CD4-positive, CD25-positive, alpha-beta regulatory T cell (primary cell): Measurements from ENCODE around the gene DEPDC1B. TPM values are rescaled to one million over a fixed set of nuclear protein-coding genes. Genes with fewer than 3 reads are reported as not detected.
"Not testable (repeated sequence)": the region's sequence is repeated elsewhere in the genome, so short reads cannot be mapped to it uniquely, and the experiment has no call there.

Experiments used
- ATAC-seq, 2 donors: fragments of 150-1000 bp; cut with Tn5 transposase; one replicate each; pipeline ENCODE4 v1.10.0; 2021; ENCODE audit warnings: low read depth in 2 of 2, moderate number of reproducible peaks in 2 of 2, moderate library complexity in 1 of 2
- DNase-seq, 3 donors: peaks; one replicate each; pipeline versions ENCODE4 v3.0.0 to v3.0.0-alpha.2; 2012 to 2022; ENCODE audit warnings: mixed read lengths in 1 of 3
- H3K27ac ChIP-seq: one replicate; pipeline ENCODE4 v1.7.0; 2013; ENCODE audit warnings: mild to moderate bottlenecking, low read length; ENCODE audit not compliant: insufficient read depth, poor library complexity, severe bottlenecking
- H3K27me3 ChIP-seq: one replicate; pipeline ENCODE4 v1.7.0; 2013; ENCODE audit warnings: low read length; ENCODE audit not compliant: control insufficient read depth, insufficient read depth
- H3K36me3 ChIP-seq: one replicate; pipeline ENCODE4 v1.7.0; 2013; ENCODE audit warnings: mild to moderate bottlenecking, low read length, moderate library complexity; ENCODE audit not compliant: control insufficient read depth, insufficient read depth
- H3K4me1 ChIP-seq: 2 replicates; pipeline ENCODE4 v1.7.0; 2013; ENCODE audit warnings: mild to moderate bottlenecking, low read length; ENCODE audit not compliant: insufficient read depth, control insufficient read depth, poor library complexity, severe bottlenecking
- H3K4me3 ChIP-seq: one replicate; pipeline ENCODE4 v1.7.0; 2013; ENCODE audit warnings: low read depth, mild to moderate bottlenecking, low read length, moderate library complexity
- H3K9me3 ChIP-seq, 2 experiments: 1 replicate in 1 of 2; 2 replicates in 1 of 2; pipeline ENCODE4 v1.7.0; 2013; ENCODE audit warnings: low read length in 2 of 2, mild to moderate bottlenecking in 1 of 2, moderate library complexity in 1 of 2; ENCODE audit not compliant: control insufficient read depth in 2 of 2
- H3K27ac Mint-ChIP-seq, 3 donors: one replicate each; pipeline ENCODE4 v1.8.0; 2020 to 2022; ENCODE audit warnings: mild to moderate bottlenecking in 3 of 3, mixed read lengths in 3 of 3, moderate library complexity in 2 of 3
- H3K27me3 Mint-ChIP-seq: one replicate; pipeline ENCODE4 v1.8.0; 2022; ENCODE audit warnings: mild to moderate bottlenecking, mixed read lengths
- H3K36me3 Mint-ChIP-seq: one replicate; pipeline ENCODE4 v1.8.0; 2020; ENCODE audit warnings: mixed read lengths
- H3K4me1 Mint-ChIP-seq, 4 donors: one replicate each; pipeline ENCODE4 v1.8.0; 2020 to 2022; ENCODE audit warnings: mixed read lengths in 4 of 4, mild to moderate bottlenecking in 1 of 4
- H3K4me3 Mint-ChIP-seq, 4 donors: one replicate each; pipeline ENCODE4 v1.8.0; 2020 to 2022; ENCODE audit warnings: mild to moderate bottlenecking in 4 of 4, mixed read lengths in 4 of 4, moderate library complexity in 3 of 4
- H3K9me3 Mint-ChIP-seq, 7 donors: one replicate each; pipeline ENCODE4 v1.8.0; 2020 to 2022; ENCODE audit warnings: mixed read lengths in 7 of 7, mild to moderate bottlenecking in 3 of 7, moderate library complexity in 2 of 7
- polyA plus RNA-seq, 4 donors: library from polyadenylated mRNA; unstranded; fragments of 300-500 nt; fragmentation: Illumina TruSeq; gene quantifications; one replicate each; pipeline ENCODE4 v1.2.3, GENCODE V29; 2021
- total RNA-seq: library from RNA; stranded (reverse); gene quantifications from one replicate; pipeline ENCODE4 v1.2.3, GENCODE V29; 2022

Gene DEPDC1B
- total and polyA plus RNA-seq, 5 donors from 2014 or later: 0.83 to 4.3 (median 2.0) TPM

DNA sequence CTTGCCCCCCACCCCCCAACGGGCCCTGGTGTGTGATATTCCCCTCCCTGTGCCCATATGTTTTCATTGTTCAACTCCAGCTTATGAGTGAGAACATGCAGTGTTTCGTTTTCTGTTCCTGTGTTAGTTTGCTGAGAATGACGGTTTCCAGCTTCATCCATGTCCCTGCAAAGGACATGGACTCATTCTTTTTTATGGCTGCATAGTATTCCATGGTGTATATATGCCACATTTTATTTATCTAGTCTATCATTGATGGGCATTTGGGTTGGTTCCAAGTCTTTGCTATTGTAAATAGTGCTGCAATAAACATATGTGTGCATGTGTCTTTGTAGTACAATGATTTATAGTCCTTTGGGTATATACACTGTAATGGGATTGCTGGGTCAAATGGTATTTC, 11.9 kb upstream of the DEPDC1B start:
- not testable (repeated sequence) for DNase-seq, H3K27ac Mint-ChIP-seq, H3K4me1 ChIP-seq, H3K36me3 ChIP-seq, H3K4me3 ChIP-seq, H3K4me1 Mint-ChIP-seq, H3K27ac ChIP-seq, H3K27me3 ChIP-seq, H3K9me3 ChIP-seq, ATAC-seq, H3K4me3 Mint-ChIP-seq, H3K36me3 Mint-ChIP-seq
- Mint-ChIP-seq H3K27me3 (peaks cover 32% of the 10 kb centered on the region), H3K9me3 (peaks cover 0 to 14% (median 3%) of the 10 kb centered on the region in 7 donors)

DNA sequence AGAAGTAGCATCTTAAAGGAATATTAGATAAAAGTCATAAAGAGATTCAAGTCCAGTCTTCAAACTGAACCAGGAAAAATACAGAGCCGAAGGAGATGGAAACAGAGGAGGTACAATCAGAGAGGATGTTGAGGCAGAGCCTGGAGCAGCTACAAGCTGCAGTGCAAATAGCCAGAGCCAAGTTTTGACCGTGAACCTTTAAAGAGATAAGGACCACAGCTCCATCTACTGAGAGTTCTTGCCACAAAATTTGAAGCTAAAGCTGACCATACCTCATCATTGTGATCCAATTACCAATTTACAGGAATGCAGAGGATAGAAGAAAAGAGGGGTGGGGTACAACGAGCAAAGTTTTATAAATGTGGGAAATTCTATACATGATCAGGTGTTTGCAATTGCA, 10.4 kb upstream of the DEPDC1B start:
- ATAC-seq (no peak), DNase-seq (no peak)
- Mint-ChIP-seq H3K4me1 (peaks cover 0 to 4% (median under 1%) of the 10 kb centered on the region in 4 donors), H3K27ac (no peak overlapping the region), H3K36me3 (no peaks in the 10 kb centered on the region), H3K9me3 (peaks cover 0 to 9% (median 3%) of the 10 kb centered on the region in 7 donors), H3K4me3 (no peak overlapping the region), H3K27me3 (peaks cover 31% of the 10 kb centered on the region)
- Histone ChIP-seq H3K36me3 (no peaks in the 10 kb centered on the region), H3K4me1 (no peaks in the 10 kb centered on the region), H3K4me3 (no peak overlapping the region), H3K9me3 (no peaks in the 10 kb centered on the region), H3K27ac (no peak overlapping the region), H3K27me3 (peaks cover 4% of the 10 kb centered on the region)

DNA sequence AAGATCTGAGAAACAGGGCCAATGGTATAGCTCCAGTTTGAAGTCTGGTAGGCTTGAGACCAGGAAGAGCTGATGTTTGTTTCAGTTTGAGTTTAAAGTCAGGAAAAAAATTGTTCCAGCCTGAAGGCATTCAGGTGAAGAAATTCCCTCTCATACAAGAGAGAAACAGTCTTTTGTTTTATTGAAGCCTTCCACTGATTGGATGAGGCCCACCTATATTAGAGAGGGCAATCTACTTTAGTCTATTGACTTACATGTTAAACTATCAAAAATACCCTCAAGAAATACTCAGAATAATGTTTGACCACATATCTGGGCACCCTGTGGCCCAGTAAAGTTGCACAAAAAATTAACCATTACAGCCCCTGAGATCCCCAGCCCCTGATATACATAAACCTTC, 5.2 kb upstream of the DEPDC1B start:
- no peak overlapping the region for H3K27ac ChIP-seq
- Mint-ChIP-seq H3K4me3 (no peak overlapping the region), H3K36me3 (no peaks in the 10 kb centered on the region), H3K4me1 (peaks cover 0 to 23% (median 12%) of the 10 kb centered on the region in 4 donors), H3K27ac (no peak overlapping the region), H3K9me3 (peaks cover 0 to 2% (median 0%) of the 10 kb centered on the region in 7 donors), H3K27me3 (peaks cover 47% of the 10 kb centered on the region)
- no peaks in the 10 kb centered on the region for H3K27me3 ChIP-seq
- no peak overlapping the region for H3K4me3 ChIP-seq
- H3K36me3 ChIP-seq: no peaks in the 10 kb centered on the region
- no peak for DNase-seq
- ATAC-seq: no peak
- peaks cover 11% of the 10 kb centered on the region for H3K4me1 ChIP-seq
- no peaks in the 10 kb centered on the region for H3K9me3 ChIP-seq

DNA sequence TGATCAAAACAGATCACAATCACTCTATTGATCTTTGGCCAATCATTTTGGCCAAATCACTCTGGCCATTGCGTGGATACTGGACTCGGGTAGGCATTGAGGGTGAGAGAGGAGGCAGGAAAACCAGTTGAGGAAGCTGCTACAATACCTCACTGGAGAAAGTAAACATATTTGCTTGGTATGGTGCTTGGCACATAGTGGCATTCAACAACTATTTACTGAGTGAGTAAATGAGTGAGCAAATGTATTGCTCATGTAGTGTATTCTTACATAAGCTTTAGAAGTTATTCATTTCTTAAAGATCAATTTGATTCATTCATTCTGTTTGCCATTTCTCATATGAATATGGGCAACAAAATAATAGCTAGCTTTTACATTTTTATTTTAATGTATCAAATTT, 4.0 kb upstream of the DEPDC1B start:
- peaks cover 3 to 30% (median 17%) of the 10 kb centered on the region in 4 donors for H3K4me1 Mint-ChIP-seq
- H3K36me3 Mint-ChIP-seq: no peaks in the 10 kb centered on the region
- Histone ChIP-seq H3K36me3 (no peaks in the 10 kb centered on the region), H3K9me3 (no peaks in the 10 kb centered on the region), H3K4me1 (peaks cover 17% of the 10 kb centered on the region), H3K4me3 (no peak overlapping the region), H3K27me3 (no peaks in the 10 kb centered on the region), H3K27ac (no peak overlapping the region)
- peaks cover 42% of the 10 kb centered on the region for H3K27me3 Mint-ChIP-seq
- no peak for ATAC-seq
- H3K9me3 Mint-ChIP-seq: no peaks in the 10 kb centered on the region
- H3K4me3 Mint-ChIP-seq: peak overlapping the region in 1 of 4 donors; percentile 10
- DNase-seq: no peak
- no peak overlapping the region for H3K27ac Mint-ChIP-seq

DNA sequence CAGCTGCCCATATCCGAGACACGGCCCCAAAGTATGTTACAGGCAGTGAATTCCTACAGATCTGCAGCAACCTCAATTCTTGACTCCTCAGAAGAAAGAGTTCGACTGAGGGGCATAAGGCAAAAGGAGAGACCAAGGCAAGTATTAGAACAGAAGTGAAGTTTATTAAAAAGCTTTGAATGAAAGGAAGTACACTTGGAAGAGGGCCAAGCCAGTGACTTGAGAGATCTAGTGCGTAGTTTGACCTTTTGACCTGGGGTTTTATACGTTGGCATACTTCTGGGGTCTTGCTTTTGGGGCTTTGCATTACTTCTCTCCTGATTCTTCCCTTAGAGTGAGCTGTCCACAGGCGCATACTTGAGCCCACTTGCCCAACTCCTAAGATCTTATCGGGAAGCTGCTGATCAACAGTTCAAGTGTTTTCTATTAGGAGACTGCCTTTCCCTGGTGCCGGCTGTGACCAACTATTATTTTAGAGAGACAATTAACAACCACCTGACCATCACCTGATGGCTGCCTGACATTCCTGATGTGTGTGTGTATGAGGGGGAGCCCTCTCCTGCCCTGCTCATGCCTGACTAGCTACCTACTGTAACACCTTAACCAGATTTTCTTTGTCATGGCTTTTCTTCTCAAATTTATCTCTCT, 1.5 kb upstream of the DEPDC1B start:
- DNase-seq (no peak), ATAC-seq (no peak)
- H3K4me3 ChIP-seq: peak overlapping the region; percentile 93
- Mint-ChIP-seq H3K4me1 (peaks cover 12 to 53% (median 23%) of the 10 kb centered on the region in 4 donors), H3K27ac (peak overlapping the region in 2 of 3 donors; percentile 15 to 70), H3K4me3 (peak overlapping the region; percentile 92 to 97 (median 95)), H3K9me3 (no peaks in the 10 kb centered on the region), H3K36me3 (no peaks in the 10 kb centered on the region), H3K27me3 (peaks cover 42% of the 10 kb centered on the region)
- no peaks in the 10 kb centered on the region for H3K27me3 ChIP-seq
- no peaks in the 10 kb centered on the region for H3K36me3 ChIP-seq
- peaks cover 19% of the 10 kb centered on the region for H3K4me1 ChIP-seq
- no peaks in the 10 kb centered on the region for H3K9me3 ChIP-seq
- no peak overlapping the region for H3K27ac ChIP-seq

DNA sequence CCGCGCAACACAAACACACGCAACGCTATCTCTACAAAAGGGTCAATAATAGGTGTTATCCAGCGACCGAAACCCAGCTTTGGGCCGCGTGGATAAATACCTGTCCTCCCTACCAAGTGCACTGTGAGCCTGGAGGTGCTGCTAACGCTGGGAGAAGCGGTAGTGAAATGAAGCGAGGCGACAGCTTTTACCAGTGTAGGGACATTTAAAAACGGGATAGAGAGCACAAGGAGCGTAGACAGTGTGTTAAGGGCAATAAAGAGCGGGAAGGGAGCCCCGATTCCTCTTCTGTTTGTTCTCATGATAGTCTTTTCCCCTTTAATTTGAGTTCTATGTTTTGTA, 421 bp upstream of the DEPDC1B start:
- Histone ChIP-seq H3K4me1 (peaks cover 19% of the 10 kb centered on the region), H3K4me3 (peak overlapping the region; percentile 93), H3K9me3 (no peaks in the 10 kb centered on the region), H3K36me3 (no peaks in the 10 kb centered on the region), H3K27ac (peak overlapping the region; percentile 70), H3K27me3 (no peaks in the 10 kb centered on the region)
- peaks cover 40% of the 10 kb centered on the region for H3K27me3 Mint-ChIP-seq
- H3K9me3 Mint-ChIP-seq: no peaks in the 10 kb centered on the region
- H3K36me3 Mint-ChIP-seq: no peaks in the 10 kb centered on the region
- H3K27ac Mint-ChIP-seq: peak overlapping the region; percentile 70 to 93 (median 88)
- H3K4me1 Mint-ChIP-seq: peaks cover 12 to 53% (median 23%) of the 10 kb centered on the region in 4 donors
- DNase-seq (peak in 1 of 3 donors; percentile 3), ATAC-seq (peak; percentile 1 to 5)
- H3K4me3 Mint-ChIP-seq: peak overlapping the region; percentile 92 to 97 (median 95)

DNA sequence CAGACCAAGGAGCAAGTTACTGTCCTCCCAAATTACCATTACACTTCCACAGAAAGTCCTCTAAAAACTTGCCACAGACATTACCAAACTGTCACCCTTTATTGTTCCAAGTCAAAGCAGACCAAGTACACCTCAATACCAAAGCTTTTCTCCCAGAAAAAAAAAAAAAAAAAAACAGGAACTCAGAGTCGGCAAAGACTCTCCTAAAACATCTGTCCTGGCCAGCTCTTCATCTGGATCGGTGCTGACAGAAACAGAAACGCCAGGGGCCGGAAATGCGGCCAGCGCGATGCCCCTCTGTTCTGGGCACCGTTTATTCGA, 718 bp downstream of the DEPDC1B start:
- Mint-ChIP-seq H3K27me3 (peaks cover 33% of the 10 kb centered on the region), H3K4me3 (peak overlapping the region; percentile 92 to 97 (median 95)), H3K27ac (peak overlapping the region; percentile 70 to 93 (median 88)), H3K9me3 (no peaks in the 10 kb centered on the region), H3K4me1 (peaks cover 12 to 53% (median 23%) of the 10 kb centered on the region in 4 donors), H3K36me3 (no peaks in the 10 kb centered on the region)
- H3K9me3 ChIP-seq: no peaks in the 10 kb centered on the region
- H3K36me3 ChIP-seq: no peaks in the 10 kb centered on the region
- no peaks in the 10 kb centered on the region for H3K27me3 ChIP-seq
- H3K27ac ChIP-seq: peak overlapping the region; percentile 70
- ATAC-seq (no peak), DNase-seq (no peak)
- peak overlapping the region; percentile 83 for H3K4me3 ChIP-seq
- peaks cover 19% of the 10 kb centered on the region for H3K4me1 ChIP-seq

DNA sequence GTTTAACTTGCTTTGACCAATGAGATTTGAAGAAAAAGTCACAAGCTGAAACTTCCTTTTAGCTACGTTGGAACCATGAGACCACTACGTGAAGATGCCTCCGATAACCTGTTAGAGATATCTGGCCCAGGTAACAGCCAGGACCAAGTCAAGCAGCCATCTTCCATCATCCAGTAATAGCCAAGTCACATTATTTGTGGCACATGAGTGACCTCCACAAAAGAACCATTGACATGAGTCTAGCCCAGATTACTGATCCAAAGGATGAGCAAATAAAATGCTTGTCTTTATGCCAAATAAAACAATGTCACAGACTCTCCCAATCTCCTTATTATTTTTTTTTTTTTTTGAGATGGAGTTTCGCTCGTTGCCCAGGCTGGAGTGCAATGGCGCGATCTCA, 1.6 kb downstream of the DEPDC1B start:
- no peaks in the 10 kb centered on the region for H3K36me3 Mint-ChIP-seq
- Histone ChIP-seq H3K27ac (no peak overlapping the region), H3K36me3 (no peaks in the 10 kb centered on the region), H3K9me3 (no peaks in the 10 kb centered on the region), H3K4me1 (peaks cover 19% of the 10 kb centered on the region), H3K27me3 (no peaks in the 10 kb centered on the region), H3K4me3 (no peak overlapping the region)
- H3K27ac Mint-ChIP-seq: no peak overlapping the region
- H3K4me3 Mint-ChIP-seq: peak overlapping the region; percentile 92 to 97 (median 95)
- peaks cover 0 to 2% (median 0%) of the 10 kb centered on the region in 7 donors for H3K9me3 Mint-ChIP-seq
- peaks cover 26% of the 10 kb centered on the region for H3K27me3 Mint-ChIP-seq
- DNase-seq (no peak), ATAC-seq (no peak)
- peaks cover 12 to 56% (median 23%) of the 10 kb centered on the region in 4 donors for H3K4me1 Mint-ChIP-seq
